H9 (cell line): ENCODE data around the gene LAIR1. TPM values are rescaled to one million over a fixed set of nuclear protein-coding genes. Genes with fewer than 3 reads are reported as not detected.

Experiments
- DNase-seq: peaks from one replicate; pipeline ENCODE4 v3.0.0-alpha.2; 2017
- H2AFZ ChIP-seq: one replicate; pipeline ENCODE4 v1.6.1; 2013; ENCODE audit warnings: mild to moderate bottlenecking, low read length, control low read depth, moderate library complexity
- H2AK5ac ChIP-seq: 2 replicates; pipeline ENCODE4 v1.6.1; 2013; ENCODE audit warnings: low read length, control low read depth, mixed read lengths; ENCODE audit not compliant: insufficient read length
- H2BK120ac ChIP-seq: one replicate; pipeline ENCODE4 v1.6.1; 2013; ENCODE audit warnings: low read depth, mild to moderate bottlenecking, low read length, control low read depth, inconsistent platforms; ENCODE audit not compliant: poor library complexity, severe bottlenecking
- H2BK12ac ChIP-seq: 2 replicates; pipeline ENCODE4 v1.6.1; 2013; ENCODE audit warnings: low read length, control low read depth, mixed read lengths, low read depth; ENCODE audit not compliant: insufficient read length
- H2BK15ac ChIP-seq: 2 replicates; pipeline ENCODE4 v1.6.1; 2013; ENCODE audit warnings: low read depth, low read length, control low read depth
- H2BK20ac ChIP-seq: one replicate; pipeline ENCODE4 v1.6.1; 2013; ENCODE audit warnings: low read depth, mild to moderate bottlenecking, low read length, control low read depth, inconsistent platforms; ENCODE audit not compliant: poor library complexity, severe bottlenecking
- H2BK5ac ChIP-seq: 2 replicates; pipeline ENCODE4 v1.6.1; 2013; ENCODE audit warnings: low read length, control low read depth, mixed read lengths; ENCODE audit not compliant: insufficient read length
- H3K14ac ChIP-seq: 2 replicates; pipeline ENCODE4 v1.6.1; 2013; ENCODE audit warnings: low read length, control low read depth; ENCODE audit not compliant: insufficient read depth
- H3K18ac ChIP-seq: 2 replicates; pipeline ENCODE4 v1.6.1; 2013; ENCODE audit warnings: low read depth, mild to moderate bottlenecking, mixed read lengths, low read length, control low read depth; ENCODE audit not compliant: insufficient read length
- H3K23ac ChIP-seq: 2 replicates; pipeline ENCODE4 v1.6.1; 2013; ENCODE audit warnings: low read length, control low read depth, mixed read lengths, low read depth; ENCODE audit not compliant: insufficient read length
- H3K23me2 ChIP-seq: 2 replicates; pipeline ENCODE4 v1.6.1; 2013; ENCODE audit warnings: low read depth, mild to moderate bottlenecking, mixed read lengths, low read length, control low read depth; ENCODE audit not compliant: insufficient read length, poor library complexity, severe bottlenecking
- H3K27ac ChIP-seq: 2 replicates; pipeline ENCODE4 v1.5.1; 2013; ENCODE audit warnings: low read length, control low read depth, mixed read lengths, low read depth; ENCODE audit not compliant: insufficient read length
- H3K27me3 ChIP-seq: 2 replicates; pipeline ENCODE4 v1.6.1; 2013; ENCODE audit warnings: low read length, control low read depth, inconsistent platforms; ENCODE audit not compliant: insufficient read depth
- H3K4ac ChIP-seq: 2 replicates; pipeline ENCODE4 v1.6.1; 2013; ENCODE audit warnings: low read depth, mild to moderate bottlenecking, control low read depth, inconsistent platforms, low read length, moderate library complexity
- H3K4me1 ChIP-seq: 2 replicates; pipeline ENCODE4 v1.6.1; 2013; ENCODE audit warnings: low read length, control low read depth, inconsistent platforms; ENCODE audit not compliant: insufficient read depth
- H3K4me2 ChIP-seq: 2 replicates; pipeline ENCODE4 v1.6.1; 2013; ENCODE audit warnings: low read length, control low read depth, mixed read lengths; ENCODE audit not compliant: insufficient read length, insufficient read depth
- H3K56ac ChIP-seq: 2 replicates; pipeline ENCODE4 v1.6.1; 2013; ENCODE audit warnings: low read depth, mild to moderate bottlenecking, mixed read lengths, low read length, control low read depth; ENCODE audit not compliant: insufficient read length
- H3K79me1 ChIP-seq: 2 replicates; pipeline ENCODE4 v1.6.1; 2013; ENCODE audit warnings: low read depth, mild to moderate bottlenecking, moderate library complexity, low read length, control low read depth, inconsistent platforms; ENCODE audit not compliant: insufficient read depth, poor library complexity, severe bottlenecking
- H3K79me2 ChIP-seq: 2 replicates; pipeline ENCODE4 v1.6.1; 2013; ENCODE audit warnings: low read length, control low read depth, inconsistent platforms; ENCODE audit not compliant: insufficient read depth
- H3K9ac ChIP-seq: 2 replicates; pipeline ENCODE4 v1.6.1; 2013; ENCODE audit warnings: low read length, control low read depth, mixed read lengths; ENCODE audit not compliant: insufficient read length; ENCODE audit errors: extremely low read depth
- H3K9me3 ChIP-seq: one replicate; pipeline ENCODE4 v1.6.1; 2013; ENCODE audit warnings: low read depth, low read length, inconsistent platforms; ENCODE audit not compliant: control insufficient read depth
- H3T11ph ChIP-seq: one replicate; pipeline ENCODE4 v1.6.1; 2013; ENCODE audit warnings: mild to moderate bottlenecking, low read length, control low read depth, inconsistent platforms
- H4K20me1 ChIP-seq: one replicate; pipeline ENCODE4 v1.6.1; 2013; ENCODE audit not compliant: control insufficient read depth, insufficient read length, insufficient read depth
- H4K5ac ChIP-seq: 2 replicates; pipeline ENCODE4 v1.6.1; 2013; ENCODE audit warnings: low read depth, mild to moderate bottlenecking, mixed read lengths, low read length, control low read depth; ENCODE audit not compliant: insufficient read length
- H4K8ac ChIP-seq: replicated peaks from 2 replicates; pipeline ENCODE4 v1.6.1; 2013; ENCODE audit warnings: low read length, control low read depth, mixed read lengths, low read depth; ENCODE audit not compliant: insufficient read length
- H4K91ac ChIP-seq: 2 replicates; pipeline ENCODE4 v1.6.1; 2013; ENCODE audit warnings: low read depth, mild to moderate bottlenecking, moderate library complexity, mixed read lengths, low read length, control low read depth; ENCODE audit not compliant: insufficient read length
- H3K27ac Mint-ChIP-seq, 3 experiments: 2 replicates in 2 of 3; 3 replicates in 1 of 3; pipeline ENCODE4 v1.8.0; 2020 to 2021; ENCODE audit warnings: mixed read lengths in 3 of 3, mild to moderate bottlenecking in 1 of 3, moderate library complexity in 1 of 3
- H3K27me3 Mint-ChIP-seq: 2 replicates; pipeline ENCODE4 v1.8.0; 2021; ENCODE audit warnings: low read depth, mild to moderate bottlenecking, moderate library complexity, mixed read lengths
- H3K36me3 Mint-ChIP-seq, 3 experiments: 2 replicates in 2 of 3; 3 replicates in 1 of 3; pipeline ENCODE4 v1.8.0; 2020 to 2021; ENCODE audit warnings: low read depth in 3 of 3, mixed read lengths in 3 of 3; ENCODE audit not compliant: insufficient read depth in 1 of 3
- H3K4me1 Mint-ChIP-seq, 2 experiments: 2 replicates each; pipeline ENCODE4 v1.8.0; 2020; ENCODE audit warnings: mixed read lengths in 2 of 2
- H3K4me3 Mint-ChIP-seq, 2 experiments: 2 replicates in 1 of 2; 3 replicates in 1 of 2; pipeline ENCODE4 v1.8.0; 2020 to 2021; ENCODE audit warnings: mild to moderate bottlenecking in 2 of 2, mixed read lengths in 2 of 2, moderate library complexity in 1 of 2
- H3K9me3 Mint-ChIP-seq, 2 experiments: 2 replicates in 1 of 2; 3 replicates in 1 of 2; pipeline ENCODE4 v1.8.0; 2020; ENCODE audit warnings: mild to moderate bottlenecking in 2 of 2, mixed read lengths in 2 of 2, moderate library complexity in 1 of 2
- WGBS: extraction: QIAGEN DNeasy Blood & Tissue Kit; methylation state at CpG from one replicate; pipeline ENCODE4 v1.1.7; 2013; ENCODE audit warnings: missing lambda C conversion rate, low lambda C conversion rate, mixed read lengths; ENCODE audit not compliant: insufficient read length; ENCODE audit errors: extremely low coverage; 5-methylcytosine and 5-hydroxymethylcytosine counted together
- total RNA-seq: library from RNA; stranded (reverse); gene quantifications from 2 replicates; pipeline ENCODE4 v1.2.1, GENCODE V29; 2021
- TF ChIP-seq, protein P1 (sequence below): fragments of 200-600 bp; sonication (generic); conservative IDR thresholded peaks from 3 replicates; pipeline ENCODE4 v1.8.0; 2021; ENCODE audit warnings: antibody characterized with exemption, mild to moderate bottlenecking

LAIR1 gene
- total RNA-seq, 1 experiment from 2014 or later = not detected

DNA sequence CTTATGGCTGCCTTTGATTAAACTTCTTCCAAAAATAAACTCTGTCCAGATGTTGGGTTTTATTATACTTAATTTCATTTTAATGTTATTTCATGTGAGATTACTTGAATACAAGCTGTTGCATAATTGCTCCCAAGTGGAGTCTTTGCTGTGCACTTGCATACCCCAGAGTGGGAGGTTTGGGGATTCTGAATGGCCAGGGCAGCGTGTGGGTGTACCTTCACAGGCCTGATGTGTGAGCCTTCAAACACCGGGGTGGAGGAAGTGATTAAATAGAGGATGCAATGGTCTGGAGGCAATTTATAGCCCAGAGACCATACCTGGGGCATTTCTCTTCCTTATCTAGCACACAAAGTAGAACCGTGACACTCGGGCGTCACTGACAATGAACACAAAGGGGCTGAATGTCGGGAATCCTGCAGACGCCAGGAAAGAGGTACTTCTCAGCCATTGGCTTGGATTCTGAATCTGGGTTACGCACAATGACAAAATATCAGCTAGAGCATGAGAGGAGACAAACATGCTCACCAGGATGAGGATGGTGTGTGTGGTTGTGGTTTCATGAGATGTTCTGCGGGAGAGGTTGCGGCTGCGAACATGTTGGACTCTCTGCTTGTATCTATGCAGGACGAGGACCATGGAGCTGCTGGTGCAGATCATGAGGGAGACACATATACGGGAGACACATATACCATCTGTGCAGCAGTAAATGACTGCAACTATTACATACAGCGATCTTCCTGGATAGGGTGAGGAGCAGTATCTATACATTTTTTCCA is 44.6 kb downstream of the LAIR1 start:
- Histone ChIP-seq H3K4me2 (no peak overlapping the region), H3K23me2 (no peaks in the 10 kb centered on the region), H2BK15ac (no peak overlapping the region; the same call in 1 of the 2 replicates), H2BK120ac (no peak overlapping the region), H3K79me2 (no peaks in the 10 kb centered on the region), H3K9me3 (peaks cover 4% of the 10 kb centered on the region), H2AFZ (no peak overlapping the region), H4K20me1 (no peaks in the 10 kb centered on the region), H2BK5ac (no peak overlapping the region), H3K4ac (no peak overlapping the region), H3K18ac (no peak overlapping the region), H2BK12ac (no peak overlapping the region), H3K56ac (no peak overlapping the region), H3K79me1 (no peaks in the 10 kb centered on the region), H3K27ac (no peak overlapping the region), H2BK20ac (no peak overlapping the region), H4K5ac (no peak overlapping the region), H3T11ph (no peak overlapping the region), H3K23ac (no peak overlapping the region), H4K91ac (no peak overlapping the region), H3K14ac (no peak overlapping the region), H4K8ac (no peak overlapping the region), H2AK5ac (no peak overlapping the region), H3K27me3 (no peaks in the 10 kb centered on the region), H3K4me1 (peaks cover 3% of the 10 kb centered on the region), H3K9ac (no peak overlapping the region)
- TF ChIP-seq, protein P1, sequence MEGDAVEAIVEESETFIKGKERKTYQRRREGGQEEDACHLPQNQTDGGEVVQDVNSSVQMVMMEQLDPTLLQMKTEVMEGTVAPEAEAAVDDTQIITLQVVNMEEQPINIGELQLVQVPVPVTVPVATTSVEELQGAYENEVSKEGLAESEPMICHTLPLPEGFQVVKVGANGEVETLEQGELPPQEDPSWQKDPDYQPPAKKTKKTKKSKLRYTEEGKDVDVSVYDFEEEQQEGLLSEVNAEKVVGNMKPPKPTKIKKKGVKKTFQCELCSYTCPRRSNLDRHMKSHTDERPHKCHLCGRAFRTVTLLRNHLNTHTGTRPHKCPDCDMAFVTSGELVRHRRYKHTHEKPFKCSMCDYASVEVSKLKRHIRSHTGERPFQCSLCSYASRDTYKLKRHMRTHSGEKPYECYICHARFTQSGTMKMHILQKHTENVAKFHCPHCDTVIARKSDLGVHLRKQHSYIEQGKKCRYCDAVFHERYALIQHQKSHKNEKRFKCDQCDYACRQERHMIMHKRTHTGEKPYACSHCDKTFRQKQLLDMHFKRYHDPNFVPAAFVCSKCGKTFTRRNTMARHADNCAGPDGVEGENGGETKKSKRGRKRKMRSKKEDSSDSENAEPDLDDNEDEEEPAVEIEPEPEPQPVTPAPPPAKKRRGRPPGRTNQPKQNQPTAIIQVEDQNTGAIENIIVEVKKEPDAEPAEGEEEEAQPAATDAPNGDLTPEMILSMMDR = no peak
- no peak overlapping the region for H3K27ac Mint-ChIP-seq
- peaks cover 34 to 62% of the 10 kb centered on the region in 2 experiments for H3K9me3 Mint-ChIP-seq
- WGBS = no CpG with 5 or more reads among the region's 14 CpGs
- DNase-seq = no peak
- H3K27me3 Mint-ChIP-seq = peaks cover 29% of the 10 kb centered on the region
- peaks cover 8 to 20% (median 16%) of the 10 kb centered on the region in 3 experiments for H3K36me3 Mint-ChIP-seq
- no peak overlapping the region for H3K4me3 Mint-ChIP-seq
- H3K4me1 Mint-ChIP-seq = peaks cover 14 to 15% of the 10 kb centered on the region in 2 experiments
